OCI-M2 (cell line): ENCODE data around the gene TBC1D22A.
"Not testable (repeated sequence)": the region's sequence is repeated elsewhere in the genome, so short reads cannot be mapped to it uniquely, and the experiment has no call there.

Experiments
- DNase-seq: peaks from one replicate; lab custom pipeline; 2025; ENCODE audit not compliant: unreplicated experiment; lab: John Stamatoyannopoulos, UW

The TBC1D22A gene

DNA sequence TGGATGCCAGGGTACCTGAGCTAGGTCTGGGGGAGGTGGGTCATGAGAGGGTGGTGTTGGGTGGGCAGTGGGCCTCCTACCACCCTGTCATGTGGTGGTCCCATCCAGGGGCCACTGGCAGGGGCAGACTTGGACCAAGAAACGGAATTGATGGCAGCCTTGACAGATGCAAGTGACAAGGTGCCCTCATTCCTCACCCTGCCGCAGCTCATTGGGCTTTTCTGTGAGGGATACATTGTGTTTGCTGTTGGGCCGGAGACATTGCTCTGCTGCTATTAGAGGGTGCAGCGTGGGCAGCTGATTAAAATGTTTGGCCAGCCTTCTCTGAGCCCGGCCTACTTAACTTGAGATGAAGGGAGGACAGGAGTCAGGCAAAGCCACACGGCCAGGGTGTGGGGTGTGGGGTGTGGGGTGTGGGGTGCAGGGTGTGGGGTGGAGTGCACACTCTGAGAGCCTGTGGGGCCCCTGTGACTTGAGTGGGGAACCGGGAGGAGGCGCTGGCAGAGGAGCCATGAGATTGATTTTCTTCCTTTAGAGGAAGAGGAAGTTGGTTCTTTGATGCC, 351.5 kb downstream of the TBC1D22A start:
- DNase-seq, result no peak

DNA sequence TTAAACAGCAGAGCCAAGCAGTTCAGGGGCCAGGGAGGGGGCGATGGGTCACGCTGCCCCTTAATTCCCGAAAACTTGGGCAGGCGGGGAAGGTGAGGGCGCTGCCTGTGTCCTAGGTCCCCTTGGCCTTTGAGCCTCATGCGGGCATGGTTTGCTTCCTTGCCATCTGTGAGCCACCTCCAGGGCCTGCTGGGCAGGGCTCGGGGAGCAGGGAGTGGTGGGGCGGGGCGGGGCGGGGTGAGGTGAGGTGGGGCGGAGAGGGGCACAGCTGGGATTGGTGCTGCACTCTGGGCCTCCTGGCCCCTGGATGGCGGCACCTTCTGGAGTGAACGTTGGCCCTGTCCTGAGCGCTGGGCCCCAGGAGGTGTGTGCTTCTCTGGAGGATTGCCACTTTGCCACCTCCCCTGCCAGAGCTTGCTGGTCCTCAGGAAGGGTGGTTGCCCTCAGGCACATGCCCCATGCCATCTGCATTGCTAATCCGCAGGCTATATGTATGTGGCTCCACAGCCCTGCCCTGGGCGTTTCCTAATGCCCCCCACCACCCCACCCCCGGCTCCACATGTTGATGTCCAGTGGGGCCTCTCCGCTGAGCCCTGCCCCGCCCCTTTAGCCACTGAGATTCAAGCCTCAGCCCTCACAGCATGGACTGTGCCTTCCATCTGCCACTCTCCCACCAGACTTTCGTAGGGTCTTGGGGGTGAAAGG, 352.5 kb downstream of the TBC1D22A start:
- DNase-seq, result no peak

DNA sequence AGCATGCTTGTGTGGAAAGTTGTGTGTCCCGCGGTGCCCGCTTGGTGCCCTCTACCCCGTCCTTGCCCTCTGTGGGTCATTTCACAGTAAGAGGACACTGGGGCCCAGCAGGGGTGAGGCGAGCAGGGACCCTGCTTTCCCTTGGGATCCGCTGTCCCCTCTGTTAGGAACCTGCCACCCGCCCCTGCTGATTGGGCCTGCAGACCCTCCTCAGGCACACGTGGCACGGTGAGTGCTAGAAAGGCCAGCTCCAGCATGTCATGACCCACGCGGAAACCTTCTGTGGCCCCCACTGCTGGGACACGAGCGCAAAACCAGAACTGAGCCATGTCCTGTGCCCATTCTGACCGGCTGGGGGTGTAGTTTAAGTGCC, 353.1 kb downstream of the TBC1D22A start:
- no peak for DNase-seq

- DNase-seq, result no peak
Observed at GRCh38 chr22:47115921-47116320, 353.5 kb downstream of the TBC1D22A start.

- no peak for DNase-seq
Observed at GRCh38 chr22:47116426-47117341, 354.2 kb downstream of the TBC1D22A start.

DNA sequence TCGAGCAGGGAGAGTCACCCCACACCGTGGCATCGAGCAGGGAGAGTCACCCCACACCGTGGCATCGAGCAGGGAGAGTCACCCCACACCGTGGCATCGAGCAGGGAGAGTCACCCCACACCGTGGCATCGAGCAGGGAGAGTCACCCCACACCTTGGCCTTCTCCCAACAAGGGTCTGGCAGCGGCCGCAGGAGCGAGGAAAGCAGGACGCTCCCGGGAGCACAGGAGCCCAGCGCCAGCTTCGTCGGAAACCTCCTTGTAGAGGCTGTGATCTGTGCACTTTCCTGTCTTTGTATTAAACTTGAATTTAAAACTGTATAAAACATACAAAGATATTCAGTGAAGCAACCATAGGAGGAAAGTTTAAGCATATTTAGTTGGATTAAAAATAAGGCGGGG, 355.0 kb downstream of the TBC1D22A start:
- not testable (repeated sequence) for DNase-seq

DNA sequence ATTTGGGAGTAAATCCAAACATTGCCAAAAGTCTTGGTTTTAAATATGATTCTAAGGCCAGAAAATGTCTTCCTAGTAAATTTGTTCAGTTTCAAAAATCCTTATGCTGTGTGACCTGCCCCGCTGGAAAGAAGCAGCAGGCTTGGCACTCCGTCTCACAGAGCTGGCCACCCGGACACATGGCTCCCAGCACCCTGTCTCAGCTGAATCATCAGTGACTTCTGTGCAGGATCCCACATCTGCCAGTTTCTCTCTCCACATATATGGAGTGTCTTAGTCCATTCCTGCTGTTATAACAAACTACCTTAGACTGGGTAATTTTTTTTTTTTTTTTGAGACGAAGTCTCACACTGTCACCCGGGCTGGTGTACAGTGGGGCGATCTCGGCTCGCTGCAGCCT, 356.7 kb downstream of the TBC1D22A start:
- no peak for DNase-seq

- DNase-seq, result no peak
Observed at GRCh38 chr22:47120399-47120798, 357.9 kb downstream of the TBC1D22A start.

DNA sequence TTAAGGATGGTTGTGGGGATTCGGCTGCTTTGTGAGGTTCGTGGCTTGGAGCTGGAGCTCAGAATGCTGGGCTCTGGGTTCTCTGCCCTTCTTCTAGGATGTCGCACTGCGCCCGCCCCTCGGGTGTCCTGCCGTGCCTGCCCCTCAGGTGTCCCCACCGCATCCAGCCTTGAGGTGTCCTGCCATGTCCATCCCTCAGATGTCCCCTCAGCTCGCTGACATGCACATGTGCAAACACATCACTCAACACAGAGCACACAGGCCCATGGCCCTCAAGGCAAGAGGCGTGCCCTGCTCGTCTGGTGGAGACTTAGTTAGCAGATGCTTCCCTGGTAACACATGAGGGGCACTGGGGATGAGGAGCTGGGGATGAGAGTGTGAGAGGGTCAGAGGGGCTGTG, 359.3 kb downstream of the TBC1D22A start:
- no peak for DNase-seq

- no peak for DNase-seq
Observed at GRCh38 chr22:47122441-47123000, 360.1 kb downstream of the TBC1D22A start.

GRCh38 chr22:47123006-47123826, 360.8 kb downstream of the TBC1D22A start:
- DNase-seq, result no peak

GRCh38 chr22:47123827-47124442, 361.5 kb downstream of the TBC1D22A start:
- DNase-seq, result no peak

DNA sequence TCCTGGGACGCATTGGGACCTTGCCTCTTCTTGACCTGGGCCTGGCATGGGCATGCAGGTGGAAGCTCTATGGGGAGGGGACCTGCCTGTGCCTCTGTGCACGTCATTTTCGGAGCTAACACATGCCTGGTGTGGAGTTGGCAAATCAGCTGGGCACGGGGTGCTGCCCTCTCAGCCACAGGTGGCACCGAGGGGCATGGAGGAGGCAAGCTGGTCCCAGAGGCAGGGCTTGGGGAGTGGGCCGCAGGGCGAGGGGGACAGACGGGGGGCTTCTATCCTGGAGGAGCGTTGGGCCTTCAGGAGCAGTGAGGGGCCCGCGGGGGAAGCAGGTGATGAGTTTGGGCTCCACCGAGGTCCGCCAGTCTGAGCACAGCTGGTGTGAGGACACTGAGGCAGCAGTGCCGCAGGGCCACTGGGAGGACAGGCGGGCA, 362.0 kb downstream of the TBC1D22A start:
- no peak for DNase-seq

- no peak for DNase-seq
Observed at GRCh38 chr22:47124961-47125360, 362.5 kb downstream of the TBC1D22A start.

GRCh38 chr22:47125603-47126002, 363.2 kb downstream of the TBC1D22A start:
- no peak for DNase-seq

DNA sequence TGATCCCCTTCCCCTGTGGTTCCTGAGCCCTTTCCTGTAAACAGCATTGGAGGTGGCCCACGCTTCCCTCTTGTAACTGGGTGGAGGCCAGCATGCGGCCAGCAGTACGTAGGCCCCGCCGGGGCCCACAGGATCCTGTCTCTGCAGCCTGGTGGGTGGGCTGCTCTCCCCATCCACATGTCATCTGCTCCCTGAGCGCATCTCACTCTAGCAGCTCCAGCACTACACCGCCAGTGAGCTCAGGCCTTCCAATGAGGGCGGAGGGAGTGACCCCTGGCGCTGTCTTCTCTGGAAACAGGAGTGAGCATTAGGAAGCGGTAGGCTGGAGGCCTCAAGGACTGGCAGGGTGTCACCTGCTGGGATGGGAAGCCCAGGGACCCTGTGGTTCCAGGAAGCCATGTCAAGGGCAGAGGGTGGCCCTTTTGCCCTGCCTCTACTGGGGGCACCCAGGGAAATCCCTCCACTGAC, 363.9 kb downstream of the TBC1D22A start:
- DNase-seq, result no peak

GRCh38 chr22:47127441-47127871, 365.0 kb downstream of the TBC1D22A start:
- no peak for DNase-seq

DNA sequence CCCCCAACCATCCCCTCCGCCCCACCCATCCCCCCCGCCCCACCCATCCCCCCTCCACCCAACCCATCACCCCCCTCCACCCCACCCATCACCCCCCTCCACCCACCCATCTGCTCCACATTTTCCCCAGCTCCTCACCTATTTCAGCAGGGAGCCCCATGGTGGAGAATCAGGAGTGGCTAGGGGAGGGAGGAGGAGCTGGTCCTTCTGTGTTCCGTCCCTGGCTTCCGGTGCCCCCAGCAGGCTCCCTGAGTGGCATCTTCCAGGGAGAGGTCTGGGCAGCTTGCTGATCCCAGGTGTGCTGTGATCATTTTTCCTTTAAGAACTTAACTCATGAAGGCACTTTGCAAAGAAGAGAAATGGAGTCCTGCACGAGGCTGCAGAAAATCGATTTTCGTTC, 365.8 kb downstream of the TBC1D22A start:
- no peak for DNase-seq

DNA sequence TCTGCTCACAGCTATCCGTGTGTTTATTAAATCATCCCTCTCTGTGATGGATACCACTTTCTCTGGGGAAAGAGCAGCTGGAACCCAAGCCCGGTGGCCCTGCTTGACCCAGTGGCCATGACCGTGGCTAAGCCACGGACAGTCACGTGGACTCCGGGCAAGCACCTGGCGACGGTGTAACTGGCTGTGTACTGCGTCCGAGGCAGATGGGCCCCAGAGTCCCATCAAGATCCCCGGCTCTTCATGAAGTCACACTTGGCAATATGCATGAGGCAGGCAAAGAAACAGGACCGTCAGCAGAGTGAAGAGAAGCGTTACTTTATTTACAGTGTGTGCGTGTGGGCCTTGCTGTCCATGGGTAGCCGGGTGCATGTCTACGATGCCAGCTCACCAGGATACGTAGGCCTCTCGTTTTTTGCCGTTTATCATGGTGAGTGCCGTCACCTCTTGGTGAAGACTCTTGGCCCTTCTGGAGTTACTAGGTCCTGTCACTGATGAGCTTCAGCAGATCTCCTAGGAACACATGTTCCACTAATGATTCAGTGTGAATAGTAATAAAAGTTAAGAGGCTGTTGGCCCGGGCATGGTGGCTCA, 366.3 kb downstream of the TBC1D22A start:
- no peak for DNase-seq
